WTC11 (cell line): ENCODE measurements around the gene CCDC136.

Experiments used
- NR2C2 ChIP-seq: sonication (generic); formaldehyde crosslinking; IDR thresholded peaks from 2 replicates; pipeline ENCODE4 v1.8.0; 2022; ENCODE audit warnings: mild to moderate bottlenecking, missing genetic modification reagents
- NR3C1 ChIP-seq: sonication (generic); formaldehyde crosslinking; conservative IDR thresholded peaks from 2 replicates; pipeline ENCODE4 v1.8.1; 2023; ENCODE audit warnings: low read depth, mild to moderate bottlenecking, missing genetic modification reagents
- RELA ChIP-seq: sonication (generic); formaldehyde crosslinking; IDR thresholded peaks from 2 replicates; pipeline ENCODE4 v1.8.1; 2022; ENCODE audit warnings: missing genetic modification reagents, mild to moderate bottlenecking, borderline replicate concordance
- TEAD4 ChIP-seq: sonication (generic); formaldehyde crosslinking; IDR thresholded peaks from 2 replicates; pipeline ENCODE4 v1.8.0; 2022; ENCODE audit warnings: mild to moderate bottlenecking, missing genetic modification reagents
- TF ChIP-seq, protein P1 (sequence below): sonication (generic); formaldehyde crosslinking; IDR thresholded peaks from 2 replicates; pipeline ENCODE4 v1.8.0; 2022; ENCODE audit warnings: mild to moderate bottlenecking, missing genetic modification reagents
- TF ChIP-seq, protein P2 (sequence below): sonication (generic); formaldehyde crosslinking; IDR thresholded peaks from 2 replicates; pipeline ENCODE4 v1.8.1; 2023; ENCODE audit warnings: mild to moderate bottlenecking, missing genetic modification reagents, borderline replicate concordance

DNA sequence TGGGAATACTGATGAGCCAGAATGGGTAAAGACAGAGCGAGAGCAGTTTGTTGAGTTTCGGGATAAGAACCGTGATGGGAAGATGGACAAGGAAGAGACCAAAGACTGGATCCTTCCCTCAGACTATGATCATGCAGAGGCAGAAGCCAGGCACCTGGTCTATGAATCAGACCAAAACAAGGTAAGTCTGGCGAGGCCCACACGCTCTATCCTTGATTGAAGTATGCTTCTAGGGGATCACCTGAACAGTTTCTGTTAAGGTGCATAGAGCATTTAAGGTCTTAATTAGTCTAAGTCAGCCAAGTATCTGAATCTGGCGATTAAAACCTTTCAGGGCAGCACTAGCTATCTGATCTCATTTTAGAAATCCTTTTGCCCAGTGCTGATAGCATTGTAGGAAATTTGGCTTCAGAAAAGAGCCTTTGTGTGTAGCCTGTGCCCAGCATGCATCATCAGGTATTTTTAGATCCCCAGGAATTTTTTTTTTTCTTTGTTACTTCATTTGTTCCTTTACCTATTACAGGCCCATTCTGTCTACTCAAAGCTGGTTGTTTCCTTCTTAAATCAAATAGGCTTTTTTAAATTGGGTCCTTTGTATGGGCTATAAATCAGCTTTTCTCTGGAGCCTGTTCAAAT lies 24.2 kb upstream of the CCDC136 start:
- TF ChIP-seq, protein P1, sequence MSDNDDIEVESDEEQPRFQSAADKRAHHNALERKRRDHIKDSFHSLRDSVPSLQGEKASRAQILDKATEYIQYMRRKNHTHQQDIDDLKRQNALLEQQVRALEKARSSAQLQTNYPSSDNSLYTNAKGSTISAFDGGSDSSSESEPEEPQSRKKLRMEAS (CRISPR knock-in tag), result no peak
- TF ChIP-seq NR2C2 (no peak), NR3C1 (CRISPR knock-in tag) (no peak), TEAD4 (no peak), RELA (CRISPR knock-in tag) (no peak)
- TF ChIP-seq, protein P2, sequence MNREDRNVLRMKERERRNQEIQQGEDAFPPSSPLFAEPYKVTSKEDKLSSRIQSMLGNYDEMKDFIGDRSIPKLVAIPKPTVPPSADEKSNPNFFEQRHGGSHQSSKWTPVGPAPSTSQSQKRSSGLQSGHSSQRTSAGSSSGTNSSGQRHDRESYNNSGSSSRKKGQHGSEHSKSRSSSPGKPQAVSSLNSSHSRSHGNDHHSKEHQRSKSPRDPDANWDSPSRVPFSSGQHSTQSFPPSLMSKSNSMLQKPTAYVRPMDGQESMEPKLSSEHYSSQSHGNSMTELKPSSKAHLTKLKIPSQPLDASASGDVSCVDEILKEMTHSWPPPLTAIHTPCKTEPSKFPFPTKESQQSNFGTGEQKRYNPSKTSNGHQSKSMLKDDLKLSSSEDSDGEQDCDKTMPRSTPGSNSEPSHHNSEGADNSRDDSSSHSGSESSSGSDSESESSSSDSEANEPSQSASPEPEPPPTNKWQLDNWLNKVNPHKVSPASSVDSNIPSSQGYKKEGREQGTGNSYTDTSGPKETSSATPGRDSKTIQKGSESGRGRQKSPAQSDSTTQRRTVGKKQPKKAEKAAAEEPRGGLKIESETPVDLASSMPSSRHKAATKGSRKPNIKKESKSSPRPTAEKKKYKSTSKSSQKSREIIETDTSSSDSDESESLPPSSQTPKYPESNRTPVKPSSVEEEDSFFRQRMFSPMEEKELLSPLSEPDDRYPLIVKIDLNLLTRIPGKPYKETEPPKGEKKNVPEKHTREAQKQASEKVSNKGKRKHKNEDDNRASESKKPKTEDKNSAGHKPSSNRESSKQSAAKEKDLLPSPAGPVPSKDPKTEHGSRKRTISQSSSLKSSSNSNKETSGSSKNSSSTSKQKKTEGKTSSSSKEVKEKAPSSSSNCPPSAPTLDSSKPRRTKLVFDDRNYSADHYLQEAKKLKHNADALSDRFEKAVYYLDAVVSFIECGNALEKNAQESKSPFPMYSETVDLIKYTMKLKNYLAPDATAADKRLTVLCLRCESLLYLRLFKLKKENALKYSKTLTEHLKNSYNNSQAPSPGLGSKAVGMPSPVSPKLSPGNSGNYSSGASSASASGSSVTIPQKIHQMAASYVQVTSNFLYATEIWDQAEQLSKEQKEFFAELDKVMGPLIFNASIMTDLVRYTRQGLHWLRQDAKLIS (CRISPR knock-in tag), result no peak
